Vagina (tissue), 2 donors: ENCODE results near the gene SPEM1. TPM values are rescaled to one million over a fixed set of nuclear protein-coding genes. Genes with fewer than 3 reads are reported as not detected.

Experiments
- DNase-seq, 2 donors: peaks; one replicate each; pipeline ENCODE4 v3.0.0-alpha.2; 2017; ENCODE audit errors: extremely low spot score in 2 of 2
- H3K27ac ChIP-seq: fragments of 200-600 bp; sonication (generic); one replicate; pipeline ENCODE4 v1.5.1; 2019
- H3K27me3 ChIP-seq: fragments of 200-600 bp; sonication (generic); one replicate; pipeline ENCODE4 v1.5.1; 2019
- H3K36me3 ChIP-seq, 2 donors: fragments of 200-600 bp; sonication (generic); one replicate each; pipeline ENCODE4 v1.5.1; 2017 to 2019
- H3K4me1 ChIP-seq: fragments of 200-600 bp; sonication (generic); one replicate; pipeline ENCODE4 v1.5.1; 2019
- H3K4me3 ChIP-seq, 2 donors: fragments of 200-600 bp; sonication (generic); 1 replicate in 1 of 2; 2 replicates in 1 of 2; pipeline ENCODE4 v1.5.1; 2016 to 2019
- H3K9me3 ChIP-seq: fragments of 200-600 bp; sonication (generic); one replicate; pipeline ENCODE4 v1.5.1; 2019
- CTCF ChIP-seq, 3 experiments: fragments of 450-650 bp in 2 of 3; fragments of 200-600 bp in 1 of 3; sonication (generic) in 1 of 3; IDR thresholded peaks; one replicate each; pipeline ENCODE4 v1.5.1; 2017 to 2019; ENCODE audit warnings: antibody characterized with exemption in 3 of 3, mild to moderate bottlenecking in 2 of 3, moderate library complexity in 2 of 3
- POLR2A ChIP-seq, 2 donors: fragments of 450-650 bp; IDR thresholded peaks; one replicate each; pipeline ENCODE4 v1.6.1; 2017; ENCODE audit warnings: antibody characterized with exemption in 2 of 2, mild to moderate bottlenecking in 2 of 2, moderate library complexity in 2 of 2
- POLR2AphosphoS5 ChIP-seq, 2 donors: sonication (generic); formaldehyde crosslinking; IDR thresholded peaks; one replicate each; pipeline ENCODE4 v1.9.0; 2017; ENCODE audit warnings: antibody characterized with exemption in 2 of 2, mild to moderate bottlenecking in 2 of 2, low read depth in 1 of 2; ENCODE audit not compliant: insufficient read depth in 1 of 2
- intact Hi-C: fragments of 100-400 bp; cut with DNase I; formaldehyde crosslinking; loops from one replicate; pipeline ENCODE4 v1.15.1; 2023
- total RNA-seq: library from RNA; depleted of rRNA; stranded (reverse); fragments of >200 nt; gene quantifications from one replicate; pipeline ENCODE4 v1.2.3, GENCODE V29; 2016

Gene SPEM1
- total RNA-seq, 1 donor from 2014 or later: not detected

- Histone ChIP-seq H3K27me3 (no peaks in the 10 kb centered on the region), H3K9me3 (no peaks in the 10 kb centered on the region), H3K4me1 (peaks cover 23% of the 10 kb centered on the region), H3K27ac (peak overlapping the region; percentile 86), H3K4me3 (peak overlapping the region; percentile 60 to 94), H3K36me3 (peaks cover 0 to 13% of the 10 kb centered on the region in 2 donors)
- DNase-seq: no peak
- no peak for TF ChIP-seq POLR2A (IDR thresholded peaks at IDR 0.05)
- TF ChIP-seq POLR2AphosphoS5 (IDR thresholded peaks at IDR 0.05; ENCODE audit: insufficient read depth in 1 of 2, low read depth in 1 of 2): no peak
- no peak for TF ChIP-seq CTCF (IDR thresholded peaks at IDR 0.05)
- intact Hi-C loops: loop anchor here (5.0 kb wide), 1 partner anchor 93 kb away; no protein-coding TSS in a partner anchor
These were observed 26.3 kb upstream of the SPEM1 start for GRCh38 chr17:7393613-7394451.

GRCh38 chr17:7394452-7395191 lies 25.5 kb upstream of the SPEM1 start, which contains the start of gene PLSCR3:
PLSCR3 (minus strand) TSS chr17:7394525; CDS start chr17:7394110, 415 bp downstream.
- Histone ChIP-seq H3K27me3 (no peaks in the 10 kb centered on the region), H3K4me1 (peaks cover 23% of the 10 kb centered on the region), H3K9me3 (no peaks in the 10 kb centered on the region), H3K36me3 (peaks cover 0 to 7% of the 10 kb centered on the region in 2 donors), H3K4me3 (peak within 1 kb of the TSS; percentile 60 to 94), H3K27ac (peak within 1 kb of the TSS; percentile 86)
- DNase-seq: no peak
- intact Hi-C loops: loop anchor here (5.0 kb wide), 1 partner anchor 93 kb away; no protein-coding TSS in a partner anchor
- TF ChIP-seq POLR2A (IDR thresholded peaks at IDR 0.05) (peak in 1 of 2 donors; percentile 92), POLR2AphosphoS5 (IDR thresholded peaks at IDR 0.05; ENCODE audit: insufficient read depth in 1 of 2, low read depth in 1 of 2) (peak in 1 of 2 donors; percentile 83), CTCF (IDR thresholded peaks at IDR 0.05) (peak in 2 of 3 experiments; percentile 32 to 35)

GRCh38 chr17:7396147-7396546 lies 24.0 kb upstream of the SPEM1 start:
- no peak for DNase-seq
- Histone ChIP-seq H3K36me3 (peaks cover 0 to under 1% of the 10 kb centered on the region in 2 donors), H3K4me3 (no peak overlapping the region), H3K9me3 (no peaks in the 10 kb centered on the region), H3K4me1 (peaks cover 23% of the 10 kb centered on the region), H3K27ac (no peak overlapping the region), H3K27me3 (no peaks in the 10 kb centered on the region)
- TF ChIP-seq POLR2AphosphoS5 (IDR thresholded peaks at IDR 0.05; ENCODE audit: insufficient read depth in 1 of 2, low read depth in 1 of 2): no peak
- TF ChIP-seq CTCF (IDR thresholded peaks at IDR 0.05): no peak
- TF ChIP-seq POLR2A (IDR thresholded peaks at IDR 0.05): no peak
- intact Hi-C loops: no loop called here

GRCh38 chr17:7398612-7399011 lies 21.5 kb upstream of the SPEM1 start:
- H3K27ac ChIP-seq: no peak overlapping the region
- H3K4me3 ChIP-seq: no peak overlapping the region
- H3K9me3 ChIP-seq: no peaks in the 10 kb centered on the region
- no peaks in the 10 kb centered on the region for H3K27me3 ChIP-seq
- TF ChIP-seq POLR2AphosphoS5 (IDR thresholded peaks at IDR 0.05; ENCODE audit: insufficient read depth in 1 of 2, low read depth in 1 of 2) (no peak), POLR2A (IDR thresholded peaks at IDR 0.05) (no peak), CTCF (IDR thresholded peaks at IDR 0.05) (no peak)
- no peaks in the 10 kb centered on the region for H3K36me3 ChIP-seq
- intact Hi-C loops: no loop called here
- H3K4me1 ChIP-seq: peaks cover 23% of the 10 kb centered on the region
- no peak for DNase-seq
